ENCODE measurements around the gene VAV3.

The VAV3 gene

DNA sequence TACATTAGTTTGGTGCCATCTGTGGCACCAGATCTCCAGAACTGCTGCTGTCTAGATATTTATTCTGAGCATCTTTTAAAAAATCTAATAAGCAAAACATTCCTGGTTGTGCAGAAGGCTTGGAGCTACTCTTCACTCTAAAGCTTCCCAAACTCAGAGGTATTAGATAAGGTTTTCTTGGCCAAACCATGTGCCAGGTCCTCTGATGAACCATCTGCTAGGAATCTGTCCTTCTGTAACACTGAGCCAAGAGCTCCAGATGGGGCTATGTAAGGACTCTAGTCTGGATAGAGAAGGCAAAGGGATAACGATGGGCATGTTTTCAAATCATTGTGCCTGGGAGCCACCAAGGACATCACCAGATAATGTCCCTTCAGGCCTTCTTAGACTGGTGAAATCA, 413.5 kb downstream of the VAV3 start:
- DNase-seq, result no peak

DNA sequence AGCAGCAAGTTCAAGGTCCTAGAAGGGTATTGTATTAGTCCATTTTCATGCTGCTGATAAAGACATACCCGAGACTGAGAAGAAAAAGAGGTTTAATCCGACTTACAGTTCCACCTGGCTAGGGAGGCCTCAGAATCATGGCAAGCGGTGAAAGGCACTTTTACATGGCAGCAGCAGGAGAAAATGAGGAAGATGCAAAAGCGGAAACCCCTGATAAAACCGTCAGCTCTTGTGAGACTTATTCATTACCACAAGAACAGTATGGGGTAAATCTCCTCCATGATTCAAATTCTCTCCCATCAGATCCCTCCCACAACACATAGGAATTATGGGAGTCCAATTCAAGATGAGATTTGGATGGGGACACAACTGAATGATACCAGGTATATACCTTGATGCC, 414.6 kb downstream of the VAV3 start:
- DNase-seq, result no peak

DNA sequence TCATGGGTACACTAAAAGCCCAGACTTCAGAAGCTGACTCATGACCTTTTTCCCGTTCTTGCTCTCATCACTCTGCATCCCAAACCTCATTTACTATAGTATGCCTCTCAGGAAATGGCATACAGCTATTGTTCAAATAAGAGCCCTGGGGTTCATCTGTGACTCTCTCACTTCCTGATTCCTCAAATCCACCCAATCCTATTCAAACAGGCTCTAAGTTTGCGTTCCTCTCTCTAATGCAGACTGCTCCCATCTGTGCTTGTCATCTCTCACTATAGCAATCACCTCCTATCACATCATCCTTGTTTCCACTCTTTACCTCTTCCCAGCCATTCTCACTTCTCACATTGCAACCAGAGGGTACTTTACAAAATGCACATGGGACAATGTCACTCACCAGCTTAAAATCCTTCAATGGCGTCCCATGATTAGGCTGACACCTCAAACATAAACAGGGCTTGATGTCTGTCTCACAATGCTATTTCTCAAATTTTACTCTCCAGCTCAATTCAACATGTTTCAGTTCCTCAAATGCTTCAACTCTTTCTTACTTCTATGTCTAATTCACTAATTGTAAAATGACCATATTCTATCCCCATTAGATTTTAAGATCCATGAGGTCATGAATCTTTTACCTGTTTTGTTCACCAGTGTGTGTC, 415.7 kb downstream of the VAV3 start:
- DNase-seq, result no peak

DNA sequence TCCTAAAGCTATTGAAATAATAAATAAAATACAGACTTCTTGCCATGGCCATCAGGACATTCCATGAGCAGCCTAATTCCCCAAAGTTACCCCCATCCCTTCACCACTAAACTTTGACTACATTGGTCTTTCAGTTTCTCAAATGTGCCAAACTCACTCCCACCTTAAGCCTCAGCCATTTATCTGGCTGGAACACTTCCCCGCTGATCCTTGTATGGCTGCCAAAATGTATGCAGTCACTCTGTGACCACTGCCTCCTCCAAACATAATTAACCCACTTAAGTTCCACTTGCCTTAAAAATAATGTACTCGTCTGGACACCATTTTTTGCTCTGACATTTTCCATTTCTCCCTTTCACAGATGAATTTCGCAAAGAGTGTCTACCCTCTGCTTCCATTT, 416.7 kb downstream of the VAV3 start:
- DNase-seq, result no peak

DNA sequence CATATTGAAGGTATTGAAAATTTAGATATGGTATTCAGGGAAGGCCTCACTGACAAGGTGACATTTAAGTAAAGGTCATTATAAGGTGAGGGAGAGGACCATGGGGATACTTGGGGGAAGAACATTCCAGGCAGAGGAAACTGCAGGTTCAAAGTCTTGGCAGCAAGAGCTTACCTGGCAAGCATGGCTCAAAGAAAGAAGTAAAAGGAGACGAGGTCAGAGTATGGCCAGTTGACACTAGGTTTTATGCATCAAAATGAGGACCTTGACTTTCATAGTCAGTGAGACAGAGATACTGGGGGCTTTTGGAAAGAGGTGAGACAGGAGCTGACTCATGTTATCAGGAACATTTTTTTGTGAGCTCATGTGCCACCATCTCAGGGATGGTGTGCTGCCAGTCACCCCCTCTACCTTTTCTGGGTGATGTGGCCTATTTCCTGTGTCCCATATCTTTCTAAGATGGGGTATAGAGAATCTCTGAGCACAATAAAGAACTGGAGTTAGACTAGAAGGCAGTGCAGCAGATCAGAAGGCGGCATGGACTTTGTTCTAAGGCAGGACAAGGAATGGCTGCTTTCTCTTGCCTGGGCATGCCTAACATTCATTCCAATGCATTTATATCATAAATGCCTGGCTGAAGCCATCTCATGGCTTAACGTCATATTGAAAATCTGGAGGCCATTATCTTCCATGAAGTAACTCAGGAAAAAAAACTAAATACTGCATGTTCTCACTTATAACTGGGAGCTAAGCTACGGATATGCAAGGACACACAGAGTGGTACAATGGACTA, 417.4 kb downstream of the VAV3 start:
- no peak for DNase-seq

DNA sequence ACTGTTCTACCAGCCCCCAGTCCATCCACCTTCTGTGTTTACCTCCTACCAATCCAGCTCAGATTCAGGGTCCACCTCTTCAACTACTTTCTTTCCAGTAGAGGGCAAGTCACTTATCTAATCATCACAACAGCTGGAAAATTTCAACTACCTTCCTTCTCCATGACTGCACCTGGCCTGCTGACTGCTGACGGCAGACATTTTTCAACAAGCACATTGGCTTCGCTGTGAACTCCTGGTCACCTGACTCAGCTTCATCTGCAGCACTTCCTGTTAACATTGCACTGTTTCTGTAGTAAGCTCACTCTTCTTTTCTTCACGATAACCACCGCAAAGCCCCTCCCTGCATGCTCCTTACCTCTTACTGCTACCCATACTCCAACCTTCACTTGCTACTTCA, 418.4 kb downstream of the VAV3 start:
- no peak for DNase-seq

DNA sequence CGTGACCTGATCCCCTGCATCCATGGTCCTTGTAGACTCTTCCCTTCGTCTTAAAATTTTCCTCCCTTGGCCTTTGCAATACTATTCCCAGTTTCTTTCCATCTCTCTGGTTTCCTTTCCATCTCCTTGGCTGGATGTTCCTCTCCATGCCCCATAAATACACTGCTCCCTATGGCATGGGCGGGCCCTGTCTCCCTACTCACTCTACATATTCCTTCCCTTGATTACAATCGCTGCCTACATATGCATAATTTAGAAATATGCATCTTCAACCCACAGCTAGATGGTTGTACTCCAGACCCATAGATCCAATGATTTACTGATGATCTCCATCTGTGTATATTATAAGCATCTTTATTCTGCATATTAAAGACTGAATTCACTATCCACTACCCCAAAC, 419.1 kb downstream of the VAV3 start:
- DNase-seq, result no peak

DNA sequence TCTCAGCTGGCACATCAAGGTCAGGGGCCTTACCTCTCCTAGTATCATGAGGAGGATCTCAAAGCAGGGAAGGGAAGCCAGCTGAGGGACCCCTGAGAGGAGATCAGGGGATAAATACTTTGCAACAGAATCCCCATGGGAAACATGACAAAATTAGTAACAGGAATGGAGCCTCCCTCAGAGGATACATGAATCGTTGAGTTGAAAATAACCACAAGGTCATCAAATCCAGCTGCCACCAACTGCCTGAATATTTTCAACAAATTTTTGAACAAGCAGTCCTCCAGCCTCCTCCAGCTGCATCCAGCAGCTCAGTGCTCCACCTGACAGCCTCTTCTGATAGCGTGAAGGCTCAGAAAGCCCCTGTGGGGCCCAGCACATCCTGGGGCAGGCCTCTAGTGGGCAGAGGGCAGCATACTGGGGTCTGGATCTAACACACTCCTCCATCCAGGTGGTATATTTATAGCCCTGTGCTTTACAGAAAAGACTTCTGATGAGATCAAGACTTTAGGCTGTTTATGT, 419.9 kb downstream of the VAV3 start:
- DNase-seq, result no peak

DNA sequence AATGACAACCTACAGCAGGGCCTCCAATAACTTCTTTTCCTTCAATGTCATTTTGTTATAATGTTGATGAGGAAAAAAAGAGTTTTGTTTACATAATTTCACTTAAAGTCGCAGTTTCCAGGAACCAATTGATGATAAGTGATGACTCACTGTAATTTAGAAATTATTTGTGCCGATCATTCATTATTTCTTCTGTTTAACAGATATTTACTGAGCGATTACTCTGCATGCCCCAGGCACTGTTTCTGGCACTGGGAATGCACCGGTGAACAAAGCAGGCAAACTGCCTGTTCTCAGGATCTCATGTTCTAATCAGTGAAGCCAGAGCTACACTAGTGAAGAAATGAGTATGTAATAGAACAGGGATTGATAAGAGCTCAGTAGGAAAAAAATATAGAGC, 420.7 kb downstream of the VAV3 start:
- no peak for DNase-seq

DNA sequence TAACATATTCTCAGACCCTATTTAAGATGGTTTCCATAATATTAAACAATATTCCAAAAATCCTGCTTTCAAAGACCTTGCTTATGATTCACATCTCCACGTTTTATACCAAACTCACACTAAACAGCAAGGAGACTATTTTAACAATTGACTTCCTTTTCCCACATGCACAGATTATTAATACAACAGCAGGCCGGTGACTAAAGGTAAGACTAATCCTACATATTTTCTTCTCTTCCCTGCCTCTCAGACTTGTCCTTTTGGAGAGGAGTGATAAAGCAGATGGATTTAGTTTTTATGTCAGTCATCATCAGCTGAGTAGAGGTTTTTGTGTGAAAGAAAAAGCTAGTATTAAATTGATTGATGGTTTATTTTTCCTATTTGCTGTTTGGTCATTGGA, 423.6 kb downstream of the VAV3 start:
- no peak for DNase-seq

DNA sequence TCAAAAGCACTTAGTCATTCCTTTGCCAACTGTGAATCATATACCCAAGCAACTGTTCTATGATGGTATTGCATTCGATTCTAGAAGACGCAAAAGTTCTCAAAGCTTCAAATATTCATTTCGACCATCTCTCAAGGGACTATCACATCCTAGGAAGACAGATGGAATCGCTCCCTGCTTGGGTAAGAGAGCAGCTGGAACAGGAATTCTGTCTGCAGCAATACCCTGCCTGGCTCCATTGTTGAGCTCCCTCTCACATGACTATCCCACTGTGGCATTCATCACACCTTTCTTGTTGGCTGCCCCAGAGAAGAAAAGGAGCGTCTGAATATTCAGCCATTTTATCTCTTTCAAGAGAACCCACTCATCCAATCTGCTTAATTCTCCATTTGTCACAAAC, 426.5 kb downstream of the VAV3 start:
- no peak for DNase-seq

DNA sequence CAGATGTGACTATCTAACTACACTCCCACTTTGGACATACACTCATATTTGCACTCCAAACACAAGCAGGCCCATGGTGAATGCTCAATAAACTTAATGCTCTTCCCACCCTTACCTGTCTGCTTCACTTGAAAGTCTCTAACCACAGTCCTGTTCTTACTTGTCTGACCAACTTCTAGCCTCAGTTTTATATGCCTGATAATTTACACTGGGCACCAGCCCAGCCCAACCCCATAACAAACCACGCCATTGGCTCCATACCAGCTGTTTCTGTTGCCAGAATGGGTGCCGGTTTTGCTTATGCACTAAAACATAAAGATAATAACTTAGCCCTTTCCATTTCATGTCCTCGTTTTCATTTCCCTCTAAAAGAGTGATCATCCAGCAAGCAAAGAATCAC, 428.7 kb downstream of the VAV3 start:
- no peak for DNase-seq

DNA sequence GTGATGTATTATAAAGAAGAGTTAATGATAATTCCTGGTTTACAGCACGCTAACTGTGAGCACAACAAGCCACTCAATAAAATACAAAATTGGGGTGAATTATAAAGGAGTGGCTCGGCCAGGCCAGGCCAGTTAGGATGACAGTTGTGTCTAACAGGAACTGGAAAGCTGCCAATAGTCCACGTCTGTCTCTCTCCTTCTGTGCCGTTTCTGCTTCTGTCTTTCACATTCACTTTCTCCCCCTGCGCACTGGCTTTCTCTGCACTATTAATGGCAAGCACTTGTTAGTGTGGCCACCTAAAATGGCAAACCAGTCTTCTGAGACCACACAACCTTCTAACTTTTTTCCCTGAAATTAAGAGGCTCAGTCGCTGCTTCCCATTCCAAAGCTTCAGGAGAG, 429.9 kb downstream of the VAV3 start:
- DNase-seq, result no peak

DNA sequence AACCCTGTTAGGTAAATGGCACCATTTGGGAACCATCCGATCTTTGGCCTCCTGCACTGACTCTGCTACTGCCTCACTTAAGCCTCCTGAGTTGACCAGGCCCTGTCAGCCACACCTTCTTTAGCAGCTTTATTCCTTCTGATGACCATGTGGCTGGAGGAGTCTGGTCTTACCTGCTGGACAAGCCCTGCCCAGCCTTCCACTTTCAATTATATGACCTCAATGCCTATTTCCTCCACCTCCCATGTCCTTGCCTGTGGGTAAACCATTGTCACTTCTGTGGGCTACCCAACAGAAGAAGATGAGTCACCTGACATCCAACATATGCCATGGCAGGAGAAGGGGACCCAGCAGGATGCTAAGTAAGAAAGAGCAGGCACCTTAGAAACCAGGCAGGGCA, 430.3 kb downstream of the VAV3 start:
- DNase-seq, result no peak

DNA sequence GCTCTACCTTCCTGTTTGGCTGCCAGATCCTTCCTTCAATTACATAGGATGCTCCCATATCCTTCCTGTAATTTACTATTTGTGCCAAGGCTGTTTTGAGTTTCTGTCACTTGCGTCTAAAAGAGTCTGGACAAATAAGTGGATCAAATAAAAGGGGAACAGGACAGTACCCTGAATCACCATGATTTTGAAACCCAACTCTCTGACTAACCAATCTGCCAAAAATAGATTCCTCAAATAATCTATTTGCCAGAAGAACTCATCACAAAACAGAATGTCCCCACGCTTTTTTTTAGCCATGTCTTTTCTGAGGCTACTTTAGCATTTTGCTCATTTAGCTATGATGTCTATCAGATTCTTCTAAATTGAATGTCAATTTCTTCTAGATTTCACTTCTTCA, 431.5 kb downstream of the VAV3 start:
- DNase-seq, result no peak

DNA sequence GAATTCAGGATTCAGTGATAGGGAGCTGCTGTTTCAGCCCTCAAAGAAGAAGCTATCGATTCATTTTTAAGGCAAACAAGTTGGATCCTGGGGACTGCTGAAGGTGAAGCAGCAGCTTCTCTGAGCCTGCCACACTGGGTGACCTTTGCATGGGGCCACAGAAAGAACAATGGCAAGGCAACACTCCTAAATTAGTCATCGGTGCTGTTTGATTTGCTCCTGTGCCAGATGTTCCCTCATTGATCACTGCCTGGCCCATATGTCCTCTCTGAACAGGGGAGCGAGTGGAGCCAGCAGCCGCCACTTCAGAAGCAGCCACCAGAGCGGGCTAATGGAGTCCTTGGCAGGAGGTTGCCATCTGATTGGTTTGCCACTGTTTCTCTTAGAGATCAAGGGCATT, 432.7 kb downstream of the VAV3 start:
- DNase-seq, result no peak

DNA sequence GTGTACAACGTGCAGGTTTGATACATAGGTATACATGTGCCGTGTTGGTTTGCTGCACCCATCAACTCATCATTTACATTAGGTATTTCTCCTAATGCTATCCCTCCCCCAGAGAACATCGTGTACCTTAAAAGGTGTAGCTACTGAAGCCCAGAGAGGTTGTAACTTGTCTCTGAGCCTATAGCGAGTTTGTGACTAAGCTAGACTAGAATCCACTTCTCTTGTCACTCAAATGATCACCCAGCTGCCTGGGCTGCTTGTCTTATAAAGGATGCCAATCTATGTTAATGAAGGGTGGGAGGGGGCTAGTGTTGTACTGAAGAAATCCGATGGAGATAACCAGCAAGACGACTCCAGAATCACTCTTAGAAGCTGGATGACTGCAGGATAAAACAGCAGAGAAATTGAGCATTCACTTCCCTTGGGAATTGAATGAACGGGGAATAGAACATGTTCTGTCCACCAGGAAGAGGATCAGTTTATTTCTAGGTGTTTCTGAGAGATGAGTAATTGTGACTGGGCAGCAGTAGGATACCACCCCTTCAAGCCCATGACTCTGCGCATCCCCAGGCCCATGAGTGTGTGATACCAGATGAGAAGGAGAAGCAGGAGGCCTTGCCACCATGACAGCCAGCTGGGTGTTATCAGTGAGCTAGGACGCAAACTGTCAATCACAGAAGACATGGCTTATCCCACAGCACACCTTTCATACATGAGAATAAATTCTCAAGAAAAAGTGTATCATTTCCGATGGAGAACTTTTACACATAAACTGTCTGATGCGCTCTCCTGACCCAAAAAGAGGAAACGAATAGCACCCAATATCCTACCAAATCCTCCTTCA, 433.7 kb downstream of the VAV3 start:
- DNase-seq, result no peak

DNA sequence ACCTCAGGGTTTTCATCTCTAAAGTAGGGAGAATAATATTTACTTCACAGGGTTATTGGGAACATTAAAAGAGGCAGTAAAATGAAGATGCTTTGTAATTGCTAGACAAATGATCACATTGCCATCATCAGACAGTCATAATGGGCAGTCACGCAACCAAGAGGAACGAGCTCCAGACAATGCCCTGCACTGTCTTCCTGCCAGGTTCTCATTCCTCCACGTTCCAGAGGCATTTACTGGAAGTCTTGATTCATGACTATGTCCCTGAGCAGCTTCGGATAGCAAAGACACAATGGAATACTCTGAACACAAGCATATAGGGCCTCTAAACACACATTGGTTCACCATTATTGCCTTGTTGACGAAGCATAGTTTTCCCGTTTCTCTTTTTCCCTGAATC, 434.4 kb downstream of the VAV3 start:
- DNase-seq, result no peak

DNA sequence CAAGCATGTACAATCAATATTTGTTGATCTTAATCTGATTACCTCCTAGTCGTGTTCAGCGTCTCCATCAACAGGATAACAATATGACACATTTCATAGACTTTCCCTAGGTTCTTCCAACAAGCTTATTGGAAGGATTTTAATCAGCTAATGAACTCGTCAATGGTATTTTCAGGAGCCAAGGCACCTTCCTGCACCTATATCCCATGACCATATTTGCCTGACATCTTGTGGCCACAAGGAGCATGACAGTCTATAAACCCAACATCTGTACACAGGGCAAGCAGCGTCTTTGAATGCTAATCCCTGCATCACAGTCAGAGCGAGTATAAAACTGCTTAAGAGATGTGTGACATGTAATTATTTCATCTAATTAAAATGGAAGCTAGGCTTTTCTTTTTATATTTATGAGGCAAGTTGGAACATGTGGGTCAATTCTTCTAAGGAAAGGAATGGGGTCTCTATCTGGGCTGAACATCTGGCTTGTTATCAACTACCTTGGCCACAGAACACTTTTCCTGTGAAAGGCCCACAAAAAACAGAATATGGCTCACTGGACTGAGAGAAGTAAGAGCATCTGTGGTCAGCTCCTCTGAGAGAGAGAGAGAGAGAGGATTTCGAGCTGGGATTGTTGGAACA, 435.4 kb downstream of the VAV3 start:
- no peak for DNase-seq

DNA sequence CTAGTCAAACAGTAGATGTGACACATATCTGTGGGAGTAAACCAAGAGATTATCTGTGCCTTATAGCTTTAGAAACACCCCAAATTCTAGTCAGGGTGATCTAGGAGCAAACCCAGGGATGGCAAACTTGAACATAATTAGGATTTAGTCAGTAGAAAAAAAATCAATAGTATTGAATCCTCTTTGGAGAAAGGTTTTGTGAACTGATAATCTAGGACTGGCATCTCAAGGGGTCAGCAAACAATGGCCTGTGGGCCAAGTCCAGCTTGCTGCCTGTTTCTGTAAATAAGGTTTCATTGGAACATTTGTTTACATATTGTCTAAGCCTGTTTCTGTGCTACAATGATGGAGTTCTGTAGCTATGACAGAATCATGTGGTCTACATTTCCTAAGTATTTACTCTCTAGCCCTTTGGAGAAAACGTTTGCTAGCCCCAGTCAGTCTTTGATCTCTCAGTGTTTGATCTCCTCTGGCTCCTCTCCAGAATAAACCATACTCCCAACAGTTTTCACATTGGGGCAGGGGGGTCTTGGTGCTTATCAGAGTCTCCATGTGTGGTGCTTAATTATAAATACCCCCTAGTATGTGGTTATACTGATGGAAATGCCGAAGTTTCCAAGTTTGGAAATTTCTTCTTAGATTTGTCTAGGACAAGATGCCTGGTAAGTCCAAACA, 438.3 kb downstream of the VAV3 start:
- no peak for DNase-seq

DNA sequence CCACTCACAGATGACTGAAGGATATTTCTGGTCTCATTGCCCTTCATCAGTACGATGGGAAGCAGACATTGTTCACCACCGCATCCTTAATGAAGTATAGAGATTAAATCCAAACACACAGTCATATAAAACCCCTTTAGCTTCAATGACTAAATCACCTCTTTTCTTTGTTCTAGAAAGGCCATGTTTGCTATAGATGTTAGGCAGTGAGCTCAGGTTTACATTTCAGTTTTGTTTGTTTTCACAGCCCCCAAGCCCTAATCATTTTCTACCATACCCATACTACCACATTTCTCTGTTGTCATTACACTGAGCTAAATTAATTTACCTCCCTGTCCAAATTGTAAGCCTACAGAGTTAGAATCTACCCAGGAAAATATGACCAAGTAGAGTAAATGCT, 439.0 kb downstream of the VAV3 start:
- DNase-seq, result no peak

DNA sequence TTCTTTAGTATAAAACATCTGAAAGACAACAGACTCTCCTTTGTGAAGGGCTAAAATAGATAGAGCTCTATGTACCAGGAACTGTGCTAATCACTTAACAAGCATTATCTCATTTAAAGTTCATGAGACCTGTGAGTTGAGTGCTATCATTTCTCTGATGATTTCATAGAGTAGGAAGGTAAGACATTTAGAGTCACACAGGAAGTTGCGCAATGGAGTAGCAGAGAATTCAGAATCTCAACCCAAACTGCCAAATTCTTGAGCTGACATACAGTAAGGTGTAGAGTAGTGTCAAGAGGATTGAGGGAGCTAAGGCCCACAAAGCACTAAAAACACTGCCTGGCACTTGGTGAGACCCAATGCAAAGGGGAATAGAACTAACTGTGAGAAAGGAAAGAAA, 439.8 kb downstream of the VAV3 start:
- DNase-seq, result no peak

DNA sequence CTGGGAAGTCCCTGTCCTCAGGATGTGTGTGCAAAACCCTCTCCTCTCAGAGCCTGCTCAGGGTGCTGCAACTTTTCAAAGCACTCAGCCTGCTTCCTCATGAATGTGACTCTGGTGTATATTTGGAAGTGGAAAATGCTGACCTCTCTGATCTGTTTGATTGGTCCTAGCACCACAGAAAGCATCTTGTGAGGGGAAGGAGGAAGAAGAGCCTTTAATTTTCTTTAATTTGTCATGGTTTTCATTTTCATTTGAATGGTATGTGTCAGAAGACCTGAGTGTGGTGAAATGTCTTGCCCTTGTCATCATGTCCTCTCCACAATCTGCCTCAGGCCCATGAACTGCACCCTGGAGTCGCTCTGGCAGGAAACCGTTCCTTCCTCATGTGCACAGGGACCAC, 440.7 kb downstream of the VAV3 start:
- no peak for DNase-seq
